ENCODE measurements around the gene C17orf107. TPM values are rescaled to one million over a fixed set of nuclear protein-coding genes. Genes with fewer than 3 reads are reported as not detected.
A peak's percentile ranks its signal among the peaks of the same experiment; 100 is the strongest.

Gene C17orf107
- total RNA-seq, 1 donor from 2014 or later: 1.1 TPM

GRCh38 chr17:4893721-4894560, 5.4 kb upstream of the C17orf107 start:
- H3K36me3 ChIP-seq: no peaks in the 10 kb centered on the region
- peaks cover 11% of the 10 kb centered on the region for H3K36me3 Mint-ChIP-seq
- no peak overlapping the region for H2AFZ ChIP-seq (replicated peaks)
- peaks cover 5% of the 10 kb centered on the region for H3K27me3 Mint-ChIP-seq (ENCODE audit: insufficient read depth, low read depth)
- H3K4me2 ChIP-seq: no peak overlapping the region
- H4K20me1 ChIP-seq (ENCODE audit: low read depth): no peaks in the 10 kb centered on the region
- H3K9me3 ChIP-seq (ENCODE audit: low read depth): no peaks in the 10 kb centered on the region
- H3K4me1 ChIP-seq: no peaks in the 10 kb centered on the region
- DNase-seq (ENCODE audit: low spot score): no peak
- peaks cover 2% of the 10 kb centered on the region for H3K4me1 Mint-ChIP-seq
- H3K4me3 ChIP-seq: no peak overlapping the region
- no peaks in the 10 kb centered on the region for H3K9me3 Mint-ChIP-seq
- TF ChIP-seq CTCF (IDR thresholded peaks at IDR 0.05) (no peak), EZH2phosphoT487 (IDR thresholded peaks at IDR 0.05) (no peak), EZH2 (IDR thresholded peaks at IDR 0.05) (no peak)
- peaks cover 1% of the 10 kb centered on the region for H3K27me3 ChIP-seq
- peaks cover 6% of the 10 kb centered on the region for H3F3A ChIP-seq (ENCODE audit: low read depth)
- no peak overlapping the region for H3K27ac Mint-ChIP-seq
- H3K9ac ChIP-seq: no peak overlapping the region
- H3K79me2 ChIP-seq (ENCODE audit: low read depth): no peaks in the 10 kb centered on the region
- no peak overlapping the region for H3K4me3 Mint-ChIP-seq
- no peak overlapping the region for H3K27ac ChIP-seq

GRCh38 chr17:4895121-4895520, 4.2 kb upstream of the C17orf107 start:
- H3K36me3 ChIP-seq: no peaks in the 10 kb centered on the region

GRCh38 chr17:4895657-4896331, 3.5 kb upstream of the C17orf107 start:
- peak; percentile 36 for DNase-seq (ENCODE audit: low spot score)
- Histone ChIP-seq H3K4me1 (no peaks in the 10 kb centered on the region), H3K4me3 (no peak overlapping the region), H3K9me3 (ENCODE audit: low read depth) (no peaks in the 10 kb centered on the region), H3K79me2 (ENCODE audit: low read depth) (no peaks in the 10 kb centered on the region), H3K9ac (no peak overlapping the region), H3K27ac (no peak overlapping the region), H3F3A (ENCODE audit: low read depth) (peaks cover 10% of the 10 kb centered on the region), H3K4me2 (no peak overlapping the region), H2AFZ (replicated peaks) (no peak overlapping the region), H3K27me3 (peaks cover 20% of the 10 kb centered on the region), H4K20me1 (ENCODE audit: low read depth) (no peaks in the 10 kb centered on the region), H3K36me3 (no peaks in the 10 kb centered on the region)
- H3K27me3 Mint-ChIP-seq (ENCODE audit: insufficient read depth, low read depth): peaks cover 11% of the 10 kb centered on the region
- H3K9me3 Mint-ChIP-seq: no peaks in the 10 kb centered on the region
- peaks cover 11% of the 10 kb centered on the region for H3K36me3 Mint-ChIP-seq
- TF ChIP-seq EZH2 (IDR thresholded peaks at IDR 0.05): no peak
- TF ChIP-seq CTCF (IDR thresholded peaks at IDR 0.05): peak; percentile 19
- H3K4me1 Mint-ChIP-seq: peaks cover 2% of the 10 kb centered on the region
- H3K4me3 Mint-ChIP-seq: no peak overlapping the region
- H3K27ac Mint-ChIP-seq: no peak overlapping the region

More at GRCh38 chr17:4895121-4895520, 4.2 kb upstream of the C17orf107 start:
- Histone ChIP-seq H3K9me3 (ENCODE audit: low read depth) (no peaks in the 10 kb centered on the region), H3K4me2 (no peak overlapping the region), H3K4me3 (no peak overlapping the region), H3K4me1 (no peaks in the 10 kb centered on the region), H3K9ac (no peak overlapping the region), H3F3A (ENCODE audit: low read depth) (peaks cover 8% of the 10 kb centered on the region), H3K27me3 (peaks cover 13% of the 10 kb centered on the region), H3K79me2 (ENCODE audit: low read depth) (no peaks in the 10 kb centered on the region), H3K27ac (no peak overlapping the region), H2AFZ (replicated peaks) (no peak overlapping the region), H4K20me1 (ENCODE audit: low read depth) (no peaks in the 10 kb centered on the region)
- TF ChIP-seq EZH2phosphoT487 (IDR thresholded peaks at IDR 0.05): no peak
- TF ChIP-seq EZH2 (IDR thresholded peaks at IDR 0.05): no peak
- no peak for TF ChIP-seq CTCF (IDR thresholded peaks at IDR 0.05)
- peaks cover 11% of the 10 kb centered on the region for H3K27me3 Mint-ChIP-seq (ENCODE audit: insufficient read depth, low read depth)
- H3K4me1 Mint-ChIP-seq: peaks cover 2% of the 10 kb centered on the region
- no peak overlapping the region for H3K27ac Mint-ChIP-seq
- no peak for DNase-seq (ENCODE audit: low spot score)
- H3K36me3 Mint-ChIP-seq: peaks cover 11% of the 10 kb centered on the region
- H3K4me3 Mint-ChIP-seq: no peak overlapping the region
- no peaks in the 10 kb centered on the region for H3K9me3 Mint-ChIP-seq
